Measurements from ENCODE around the gene ABCB4. TPM values are rescaled to one million over a fixed set of nuclear protein-coding genes. Genes with fewer than 3 reads are reported as not detected.

Gene ABCB4
- total and polyA plus RNA-seq, 2 donors from 2014 or later, result 2.0 TPM

DNA sequence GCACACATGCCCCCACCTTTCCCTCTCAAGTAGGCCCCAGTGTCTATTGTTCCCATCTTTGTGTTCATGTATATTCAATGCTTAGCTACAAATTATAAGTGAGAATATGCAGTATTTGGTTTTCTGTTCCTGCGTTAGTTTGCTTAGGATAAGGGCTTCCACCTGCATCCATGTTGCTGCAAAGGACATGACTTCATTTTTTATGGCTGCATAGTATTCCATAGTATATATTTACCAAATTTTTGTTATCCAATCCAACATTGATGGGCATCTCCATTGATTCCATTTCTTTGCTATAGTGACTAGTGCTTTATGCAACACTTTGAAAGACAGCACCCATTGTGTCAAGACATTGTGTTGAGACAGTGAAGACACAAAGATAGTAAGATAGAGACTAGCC, 19.0 kb upstream of the ABCB4 start:
- no peaks in the 10 kb centered on the region for H3K27me3 ChIP-seq (ENCODE audit: control insufficient read depth, insufficient read depth, low read length)
- H3K27ac ChIP-seq (ENCODE audit: low read depth in 2 of 2, low read length in 2 of 2), result no peak overlapping the region
- intact Hi-C loops (cut with DNase I), result no loop called here
- TF ChIP-seq, protein P1, sequence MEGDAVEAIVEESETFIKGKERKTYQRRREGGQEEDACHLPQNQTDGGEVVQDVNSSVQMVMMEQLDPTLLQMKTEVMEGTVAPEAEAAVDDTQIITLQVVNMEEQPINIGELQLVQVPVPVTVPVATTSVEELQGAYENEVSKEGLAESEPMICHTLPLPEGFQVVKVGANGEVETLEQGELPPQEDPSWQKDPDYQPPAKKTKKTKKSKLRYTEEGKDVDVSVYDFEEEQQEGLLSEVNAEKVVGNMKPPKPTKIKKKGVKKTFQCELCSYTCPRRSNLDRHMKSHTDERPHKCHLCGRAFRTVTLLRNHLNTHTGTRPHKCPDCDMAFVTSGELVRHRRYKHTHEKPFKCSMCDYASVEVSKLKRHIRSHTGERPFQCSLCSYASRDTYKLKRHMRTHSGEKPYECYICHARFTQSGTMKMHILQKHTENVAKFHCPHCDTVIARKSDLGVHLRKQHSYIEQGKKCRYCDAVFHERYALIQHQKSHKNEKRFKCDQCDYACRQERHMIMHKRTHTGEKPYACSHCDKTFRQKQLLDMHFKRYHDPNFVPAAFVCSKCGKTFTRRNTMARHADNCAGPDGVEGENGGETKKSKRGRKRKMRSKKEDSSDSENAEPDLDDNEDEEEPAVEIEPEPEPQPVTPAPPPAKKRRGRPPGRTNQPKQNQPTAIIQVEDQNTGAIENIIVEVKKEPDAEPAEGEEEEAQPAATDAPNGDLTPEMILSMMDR (IDR thresholded peaks at IDR 0.05; ENCODE audit: borderline replicate concordance, extremely low read depth, insufficient read depth), result no peak
- H3K4me3 ChIP-seq (ENCODE audit: low read length in 3 of 3), result no peak overlapping the region
- DNase-seq (no peak), FAIRE-seq (no peak)
- no peaks in the 10 kb centered on the region for H3K36me3 ChIP-seq (ENCODE audit: control insufficient read depth in 2 of 3, insufficient read depth in 3 of 3, low read length in 3 of 3)
- no peaks in the 10 kb centered on the region for H3K4me1 ChIP-seq (ENCODE audit: control insufficient read depth in 2 of 3, insufficient read depth in 2 of 3, low read depth in 1 of 3, low read length in 3 of 3)
- H3K9ac ChIP-seq (ENCODE audit: low read length in 3 of 3), result no peak overlapping the region
- no peaks in the 10 kb centered on the region for H3K9me3 ChIP-seq (ENCODE audit: control insufficient read depth in 2 of 3, insufficient read depth in 1 of 3, low read length in 3 of 3)

DNA sequence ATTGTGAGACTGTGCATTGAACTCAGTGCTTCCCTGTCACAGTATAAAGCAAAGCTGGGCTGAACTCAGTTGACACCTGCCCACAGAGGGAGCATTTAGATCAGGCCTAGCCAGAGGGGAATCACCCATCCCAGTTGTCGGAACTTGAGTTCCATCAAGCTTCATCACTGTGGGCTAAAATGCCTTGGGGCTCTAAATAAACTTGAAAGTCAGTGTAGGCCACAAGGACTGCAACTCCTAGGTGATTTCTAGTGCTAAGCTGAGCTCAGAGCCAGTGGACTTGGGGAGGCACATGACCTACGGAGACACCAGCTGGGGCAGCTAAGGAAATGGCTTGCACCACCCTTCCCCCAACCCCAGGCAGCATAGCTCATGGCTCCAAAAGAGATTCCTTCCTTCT, 7.7 kb upstream of the ABCB4 start:
- FAIRE-seq, result no peak
- H3K4me1 ChIP-seq (ENCODE audit: control insufficient read depth in 2 of 3, insufficient read depth in 2 of 3, low read depth in 1 of 3, low read length in 3 of 3), result no peaks in the 10 kb centered on the region
- intact Hi-C loops (cut with DNase I), result no loop called here
- no peak overlapping the region for H3K27ac ChIP-seq (ENCODE audit: low read depth in 2 of 2, low read length in 2 of 2)
- H3K36me3 ChIP-seq (ENCODE audit: control insufficient read depth in 2 of 3, insufficient read depth in 3 of 3, low read length in 3 of 3), result no peaks in the 10 kb centered on the region
- no peak overlapping the region for H3K9ac ChIP-seq (ENCODE audit: low read length in 3 of 3)
- no peaks in the 10 kb centered on the region for H3K9me3 ChIP-seq (ENCODE audit: control insufficient read depth in 2 of 3, insufficient read depth in 1 of 3, low read length in 3 of 3)
- TF ChIP-seq, protein P1 (IDR thresholded peaks at IDR 0.05; ENCODE audit: borderline replicate concordance, extremely low read depth, insufficient read depth), result no peak
- no peak overlapping the region for H3K4me3 ChIP-seq (ENCODE audit: low read length in 3 of 3)
- no peaks in the 10 kb centered on the region for H3K27me3 ChIP-seq (ENCODE audit: control insufficient read depth, insufficient read depth, low read length)
- DNase-seq, result no peak

DNA sequence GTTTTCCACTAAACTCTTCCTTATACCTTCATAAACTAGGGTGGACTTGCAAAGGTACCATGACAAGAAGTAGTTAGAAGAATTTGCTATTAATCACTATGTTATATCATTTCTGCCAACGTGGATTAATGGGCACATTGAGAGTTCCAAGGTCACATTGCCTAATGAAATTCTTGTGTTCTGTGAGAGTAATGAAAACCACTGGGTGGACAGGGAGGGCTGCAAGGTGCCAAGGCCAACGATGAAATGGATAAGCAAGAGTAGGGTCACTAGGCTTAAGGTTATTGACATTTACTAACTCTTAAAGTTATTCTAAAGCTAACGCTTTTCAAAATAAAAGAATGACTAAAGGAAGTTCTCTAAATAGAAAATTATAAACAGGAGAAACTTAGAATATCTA, 6.6 kb upstream of the ABCB4 start:
- intact Hi-C loops (cut with DNase I), result no loop called here
- no peak overlapping the region for H3K4me3 ChIP-seq (ENCODE audit: low read length in 3 of 3)

More for the DNA sequence above, 6.6 kb upstream of the ABCB4 start:
- DNase-seq (no peak), FAIRE-seq (no peak)
- no peak overlapping the region for H3K27ac ChIP-seq (ENCODE audit: low read depth in 2 of 2, low read length in 2 of 2)
- TF ChIP-seq, protein P1 (IDR thresholded peaks at IDR 0.05; ENCODE audit: borderline replicate concordance, extremely low read depth, insufficient read depth), result no peak
- H3K36me3 ChIP-seq (ENCODE audit: control insufficient read depth in 2 of 3, insufficient read depth in 3 of 3, low read length in 3 of 3), result no peaks in the 10 kb centered on the region
- H3K9me3 ChIP-seq (ENCODE audit: control insufficient read depth in 2 of 3, insufficient read depth in 1 of 3, low read length in 3 of 3), result no peaks in the 10 kb centered on the region
- H3K4me1 ChIP-seq (ENCODE audit: control insufficient read depth in 2 of 3, insufficient read depth in 2 of 3, low read depth in 1 of 3, low read length in 3 of 3), result no peaks in the 10 kb centered on the region
- no peaks in the 10 kb centered on the region for H3K27me3 ChIP-seq (ENCODE audit: control insufficient read depth, insufficient read depth, low read length)
- no peak overlapping the region for H3K9ac ChIP-seq (ENCODE audit: low read length in 3 of 3)
